Nephron progenitor cell (in vitro differentiated cells): ENCODE measurements around the gene USF2.

ENCODE experiments used
- DNase-seq: peaks from one replicate; pipeline ENCODE4 v3.0.0; 2021
- H3K27ac Mint-ChIP-seq: 2 replicates; pipeline ENCODE4 v1.8.0; 2021; ENCODE audit warnings: mild to moderate bottlenecking, moderate library complexity, mixed read lengths
- H3K27me3 Mint-ChIP-seq: 2 replicates; pipeline ENCODE4 v1.8.0; 2021; ENCODE audit warnings: mild to moderate bottlenecking, low read depth, mixed read lengths; ENCODE audit not compliant: poor library complexity
- H3K36me3 Mint-ChIP-seq: 2 replicates; pipeline ENCODE4 v1.8.0; 2021; ENCODE audit warnings: low read depth, mixed read lengths
- H3K4me1 Mint-ChIP-seq: 2 replicates; pipeline ENCODE4 v1.8.0; 2021; ENCODE audit warnings: mixed read lengths
- H3K4me3 Mint-ChIP-seq: 2 replicates; pipeline ENCODE4 v1.8.0; 2021; ENCODE audit warnings: mild to moderate bottlenecking, moderate library complexity, mixed read lengths
- H3K9me3 Mint-ChIP-seq: 2 replicates; pipeline ENCODE4 v1.8.0; 2021; ENCODE audit warnings: mild to moderate bottlenecking, moderate library complexity, mixed read lengths
- TF ChIP-seq, protein P1 (sequence below): fragments of 200-600 bp; sonication (generic); IDR thresholded peaks from 2 replicates; pipeline ENCODE4 v1.5.0; 2021; ENCODE audit warnings: antibody characterized with exemption

USF2 gene

DNA sequence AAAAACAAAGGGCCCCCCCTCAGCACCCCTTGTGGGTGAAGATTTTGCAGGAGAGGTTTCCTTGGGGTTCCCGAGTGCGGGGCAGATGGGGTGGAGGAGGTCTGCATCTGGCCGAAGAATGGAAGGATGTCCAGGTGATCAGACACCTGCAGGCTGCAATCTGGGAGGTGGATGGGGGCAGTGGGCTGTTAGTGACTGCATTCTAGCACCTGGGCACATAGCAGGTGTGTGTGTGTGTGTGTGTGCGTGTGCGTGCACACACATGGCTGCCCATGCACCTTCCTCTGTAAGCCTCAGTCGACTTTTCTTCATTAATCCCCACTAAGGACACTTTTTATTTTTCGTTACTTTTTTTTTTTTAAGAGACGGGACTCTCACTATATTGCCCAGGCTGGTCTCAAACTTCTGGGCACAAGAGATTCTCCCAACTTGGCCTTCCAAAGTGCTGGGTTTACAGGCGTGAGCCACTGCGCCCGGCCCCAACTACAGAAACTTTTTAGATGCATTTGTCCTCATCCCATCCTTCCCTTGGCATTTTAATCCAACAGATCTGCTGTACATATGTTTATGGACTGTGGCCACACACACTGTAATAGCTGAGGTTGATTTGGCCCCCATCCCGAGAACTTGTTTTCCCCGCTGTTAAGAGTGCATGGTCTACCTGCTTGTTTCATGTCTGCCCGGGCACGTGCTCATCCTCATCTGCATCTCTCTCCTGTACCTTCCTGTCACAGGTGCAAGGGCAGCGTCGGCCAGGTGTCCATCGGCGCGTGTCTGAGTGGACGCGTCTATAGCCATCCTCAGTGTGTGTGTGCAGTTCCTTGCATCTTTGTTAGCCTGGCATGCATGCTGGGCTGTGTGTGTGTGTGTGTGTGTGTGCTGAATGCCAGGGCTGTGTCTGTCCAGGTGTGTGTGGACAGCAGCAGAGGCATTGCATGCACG is 23.9 kb downstream of the USF2 start:
- Mint-ChIP-seq H3K27ac (no peak overlapping the region), H3K36me3 (no peaks in the 10 kb centered on the region), H3K9me3 (no peaks in the 10 kb centered on the region), H3K27me3 (peaks cover 13% of the 10 kb centered on the region), H3K4me1 (peaks cover 20% of the 10 kb centered on the region), H3K4me3 (no peak overlapping the region)
- TF ChIP-seq, protein P1, sequence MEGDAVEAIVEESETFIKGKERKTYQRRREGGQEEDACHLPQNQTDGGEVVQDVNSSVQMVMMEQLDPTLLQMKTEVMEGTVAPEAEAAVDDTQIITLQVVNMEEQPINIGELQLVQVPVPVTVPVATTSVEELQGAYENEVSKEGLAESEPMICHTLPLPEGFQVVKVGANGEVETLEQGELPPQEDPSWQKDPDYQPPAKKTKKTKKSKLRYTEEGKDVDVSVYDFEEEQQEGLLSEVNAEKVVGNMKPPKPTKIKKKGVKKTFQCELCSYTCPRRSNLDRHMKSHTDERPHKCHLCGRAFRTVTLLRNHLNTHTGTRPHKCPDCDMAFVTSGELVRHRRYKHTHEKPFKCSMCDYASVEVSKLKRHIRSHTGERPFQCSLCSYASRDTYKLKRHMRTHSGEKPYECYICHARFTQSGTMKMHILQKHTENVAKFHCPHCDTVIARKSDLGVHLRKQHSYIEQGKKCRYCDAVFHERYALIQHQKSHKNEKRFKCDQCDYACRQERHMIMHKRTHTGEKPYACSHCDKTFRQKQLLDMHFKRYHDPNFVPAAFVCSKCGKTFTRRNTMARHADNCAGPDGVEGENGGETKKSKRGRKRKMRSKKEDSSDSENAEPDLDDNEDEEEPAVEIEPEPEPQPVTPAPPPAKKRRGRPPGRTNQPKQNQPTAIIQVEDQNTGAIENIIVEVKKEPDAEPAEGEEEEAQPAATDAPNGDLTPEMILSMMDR, result no peak
- DNase-seq, result no peak

DNA sequence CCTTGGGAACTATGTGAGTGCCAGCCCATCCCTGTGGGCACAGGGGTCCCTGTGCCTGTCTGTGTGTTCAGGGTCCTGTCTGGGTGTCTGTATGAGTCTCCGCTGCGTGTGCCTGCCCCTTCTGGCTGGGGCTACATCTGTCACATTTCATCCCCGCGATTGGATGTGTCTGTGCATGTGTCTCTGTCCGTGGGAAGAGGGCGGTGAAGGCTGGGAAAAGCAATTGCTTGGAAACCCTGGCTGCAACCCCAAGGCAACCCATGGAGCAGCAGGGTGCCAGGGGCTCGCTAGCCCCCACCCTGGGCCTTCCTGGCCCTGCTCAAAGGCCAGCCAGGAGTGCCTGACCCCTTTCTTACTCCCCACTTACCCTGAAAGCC is 24.6 kb downstream of the USF2 start:
- DNase-seq, result no peak
- no peak overlapping the region for H3K4me3 Mint-ChIP-seq
- no peaks in the 10 kb centered on the region for H3K36me3 Mint-ChIP-seq
- H3K9me3 Mint-ChIP-seq, result no peaks in the 10 kb centered on the region
- peaks cover 13% of the 10 kb centered on the region for H3K27me3 Mint-ChIP-seq
- H3K27ac Mint-ChIP-seq, result no peak overlapping the region
- peaks cover 20% of the 10 kb centered on the region for H3K4me1 Mint-ChIP-seq
- TF ChIP-seq, protein P1, result no peak

DNA sequence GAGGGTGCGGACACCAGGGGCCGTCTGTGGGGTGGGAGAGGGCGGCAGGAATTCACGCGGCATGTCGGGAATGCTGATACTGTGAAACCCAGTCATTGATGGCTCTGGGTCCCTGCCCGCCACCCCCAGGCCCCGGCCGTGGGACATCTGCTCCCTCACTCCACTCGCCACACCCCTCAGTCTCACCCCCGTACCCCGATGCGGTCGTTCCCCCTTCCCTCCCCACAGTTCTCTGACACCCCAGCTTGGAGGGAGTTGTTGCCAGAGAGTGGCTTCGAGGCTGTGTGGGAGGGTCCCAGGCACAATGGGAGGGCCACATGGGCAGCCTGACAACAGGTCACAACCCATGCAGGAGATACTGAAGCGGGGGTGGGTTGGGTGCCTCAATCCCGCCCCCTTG is 25.0 kb downstream of the USF2 start:
- no peaks in the 10 kb centered on the region for H3K36me3 Mint-ChIP-seq
- no peak for DNase-seq
- H3K9me3 Mint-ChIP-seq, result no peaks in the 10 kb centered on the region
- TF ChIP-seq, protein P1, result no peak
- H3K27ac Mint-ChIP-seq, result no peak overlapping the region
- peaks cover 13% of the 10 kb centered on the region for H3K27me3 Mint-ChIP-seq
- H3K4me3 Mint-ChIP-seq, result no peak overlapping the region
- peaks cover 20% of the 10 kb centered on the region for H3K4me1 Mint-ChIP-seq

DNA sequence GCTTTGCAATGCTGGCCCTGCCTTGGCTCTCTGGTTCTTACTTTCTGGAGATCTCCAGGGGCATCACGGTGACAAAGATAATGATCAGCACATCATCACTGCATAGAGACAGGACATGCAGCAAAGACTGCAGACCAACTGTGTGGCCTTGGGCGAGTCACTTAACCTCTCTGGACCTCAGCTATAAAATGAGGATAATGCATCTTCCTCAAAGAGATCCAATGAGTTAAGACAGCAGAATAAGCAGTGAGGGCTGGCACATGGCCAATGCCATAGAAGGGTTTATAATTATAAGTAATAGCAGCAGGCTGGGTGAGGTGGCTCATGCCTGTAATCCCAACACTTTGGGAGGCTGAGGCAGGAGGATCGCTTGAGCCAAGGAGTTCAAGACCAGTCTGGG is 25.6 kb downstream of the USF2 start:
- Mint-ChIP-seq H3K4me3 (no peak overlapping the region), H3K4me1 (peaks cover 15% of the 10 kb centered on the region), H3K27ac (no peak overlapping the region), H3K9me3 (no peaks in the 10 kb centered on the region), H3K36me3 (no peaks in the 10 kb centered on the region), H3K27me3 (peaks cover 13% of the 10 kb centered on the region)
- TF ChIP-seq, protein P1, result no peak
- no peak for DNase-seq

DNA sequence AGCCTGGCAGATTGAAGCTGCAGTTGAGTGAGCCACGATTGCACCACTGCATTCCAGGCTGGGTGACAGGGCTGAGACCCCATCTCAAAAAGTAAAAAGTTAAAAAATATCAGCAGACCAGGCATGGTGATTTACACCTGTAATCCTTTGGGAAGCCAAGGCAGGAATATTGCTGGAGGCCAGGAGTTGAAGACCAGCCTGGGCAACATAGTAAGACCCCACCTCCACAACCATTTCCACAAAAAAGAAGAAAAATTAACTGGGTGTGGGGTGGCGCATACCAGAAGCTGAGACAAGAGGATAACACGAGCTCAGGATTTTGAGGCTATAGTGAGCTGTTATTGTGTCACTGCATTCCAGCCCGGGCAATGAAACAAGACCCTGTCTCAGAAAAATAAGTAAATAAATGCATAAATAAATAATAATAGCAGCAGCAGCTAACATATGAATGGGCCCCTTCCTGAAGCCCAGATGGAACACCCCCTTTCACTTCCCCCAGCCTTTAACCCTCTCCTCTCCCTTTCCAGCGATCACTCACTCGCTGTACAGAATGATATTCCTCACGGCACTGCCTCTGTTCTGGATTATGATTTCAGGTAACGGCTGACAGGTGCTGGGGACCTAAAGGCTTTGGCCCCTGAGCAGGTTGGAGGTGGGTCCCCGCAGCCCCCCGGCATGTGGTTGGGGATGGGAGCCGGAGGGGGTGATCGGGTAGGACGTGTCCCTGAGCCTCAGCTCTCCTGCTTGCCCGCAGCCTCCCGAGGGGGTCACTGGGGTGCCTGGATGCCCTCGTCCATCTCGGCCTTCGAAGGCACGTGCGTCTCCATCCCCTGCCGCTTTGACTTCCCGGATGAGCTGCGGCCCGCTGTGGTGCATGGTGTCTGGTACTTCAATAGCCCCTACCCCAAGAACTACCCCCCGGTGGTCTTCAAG is 26.4 kb downstream of the USF2 start:
- TF ChIP-seq, protein P1, result no peak
- Mint-ChIP-seq H3K27ac (no peak overlapping the region), H3K4me3 (no peak overlapping the region)

More for the DNA sequence above, 26.4 kb downstream of the USF2 start:
- Mint-ChIP-seq H3K36me3 (no peaks in the 10 kb centered on the region), H3K4me1 (peaks cover 12% of the 10 kb centered on the region), H3K9me3 (no peaks in the 10 kb centered on the region), H3K27me3 (peaks cover 13% of the 10 kb centered on the region)
- no peak for DNase-seq
